ENCODE measurements around the gene DIP2A.

Gene DIP2A

DNA sequence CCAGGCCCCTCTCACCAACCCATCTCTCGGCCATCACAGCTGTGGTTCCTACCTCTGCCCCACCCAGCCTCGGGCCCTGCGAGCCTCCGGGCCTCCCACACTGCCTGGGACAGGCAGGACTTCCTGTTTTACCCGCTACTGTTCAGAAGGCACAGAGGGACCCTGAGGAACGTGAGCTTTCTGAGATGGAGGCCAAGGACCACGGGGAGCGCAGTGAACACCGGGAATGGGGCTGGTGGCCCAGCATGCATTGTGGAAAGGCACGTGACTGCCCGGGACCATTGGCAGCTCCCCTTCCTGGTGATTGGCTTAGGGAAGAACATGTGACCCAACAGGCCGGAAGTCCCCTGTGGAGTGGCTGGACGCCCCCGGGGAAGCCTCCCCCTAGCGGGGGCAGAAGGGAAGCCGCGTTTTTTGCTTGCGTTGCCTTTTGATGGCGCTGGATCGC lies 139.2 kb downstream of the DIP2A start:
- Histone ChIP-seq H3K36me3 (ENCODE audit: insufficient read depth) (no peaks in the 10 kb centered on the region), H3K27me3 (ENCODE audit: insufficient read depth, low read depth) (no peaks in the 10 kb centered on the region), H3K79me2 (ENCODE audit: insufficient read depth, low read depth) (no peaks in the 10 kb centered on the region), H3K4me1 (ENCODE audit: low read depth, poor library complexity, severe bottlenecking) (no peaks in the 10 kb centered on the region), H3K9ac (no peak overlapping the region), H3K4me3 (IDR thresholded peaks at IDR 0.05; ENCODE audit: insufficient read depth, low read depth, low read length) (no peak overlapping the region), H2AFZ (ENCODE audit: low read depth) (no peak overlapping the region), H3K4me2 (no peak overlapping the region), H3K27ac (no peak overlapping the region), H4K20me1 (ENCODE audit: insufficient read depth) (no peaks in the 10 kb centered on the region)
- no peak for TF ChIP-seq CTCF (conservative IDR thresholded peaks at IDR 0.05; ENCODE audit: low read depth, low read length)

GRCh38 chr21:46598581-46599572 lies 140.2 kb downstream of the DIP2A start:
- no peak overlapping the region for H2AFZ ChIP-seq (ENCODE audit: low read depth)
- no peak for TF ChIP-seq CTCF (conservative IDR thresholded peaks at IDR 0.05; ENCODE audit: low read depth, low read length)
- no peaks in the 10 kb centered on the region for H3K79me2 ChIP-seq (ENCODE audit: insufficient read depth, low read depth)
- no peak overlapping the region for H3K9ac ChIP-seq
- H3K36me3 ChIP-seq (ENCODE audit: insufficient read depth) = no peaks in the 10 kb centered on the region
- H4K20me1 ChIP-seq (ENCODE audit: insufficient read depth) = no peaks in the 10 kb centered on the region
- no peak overlapping the region for H3K27ac ChIP-seq
- no peak overlapping the region for H3K4me3 ChIP-seq (IDR thresholded peaks at IDR 0.05; ENCODE audit: insufficient read depth, low read depth, low read length)
- no peaks in the 10 kb centered on the region for H3K4me1 ChIP-seq (ENCODE audit: low read depth, poor library complexity, severe bottlenecking)
- no peaks in the 10 kb centered on the region for H3K27me3 ChIP-seq (ENCODE audit: insufficient read depth, low read depth)
- no peak overlapping the region for H3K4me2 ChIP-seq

DNA sequence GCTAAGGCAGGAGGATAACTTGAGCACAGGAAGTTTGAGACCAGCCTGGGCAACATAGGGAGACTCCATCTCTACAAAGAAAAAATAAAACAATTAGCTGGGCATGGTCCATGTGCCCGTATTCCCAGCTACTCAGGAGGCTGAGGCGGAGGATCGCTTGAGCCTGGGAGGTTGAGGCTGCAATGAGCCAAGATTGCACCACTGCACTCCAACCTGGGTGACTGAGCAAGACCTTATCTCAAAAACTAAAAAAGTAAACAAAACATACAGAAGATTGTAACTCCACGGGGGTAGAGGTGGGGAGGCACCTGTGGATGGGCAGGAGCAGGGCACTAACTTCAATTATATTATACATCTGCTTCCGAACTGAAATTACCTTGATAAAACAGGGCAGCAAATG lies 141.6 kb downstream of the DIP2A start:
- no peaks in the 10 kb centered on the region for H3K79me2 ChIP-seq (ENCODE audit: insufficient read depth, low read depth)

GRCh38 chr21:46600978-46601377 lies 142.3 kb downstream of the DIP2A start:
- no peaks in the 10 kb centered on the region for H4K20me1 ChIP-seq (ENCODE audit: insufficient read depth)
- no peaks in the 10 kb centered on the region for H3K79me2 ChIP-seq (ENCODE audit: insufficient read depth, low read depth)
- no peak for TF ChIP-seq CTCF (conservative IDR thresholded peaks at IDR 0.05; ENCODE audit: low read depth, low read length)
- no peak overlapping the region for H3K9ac ChIP-seq
- no peak overlapping the region for H3K27ac ChIP-seq
- H3K4me3 ChIP-seq (IDR thresholded peaks at IDR 0.05; ENCODE audit: insufficient read depth, low read depth, low read length) = no peak overlapping the region
- H3K4me1 ChIP-seq (ENCODE audit: low read depth, poor library complexity, severe bottlenecking) = no peaks in the 10 kb centered on the region
- no peaks in the 10 kb centered on the region for H3K36me3 ChIP-seq (ENCODE audit: insufficient read depth)
- no peak overlapping the region for H2AFZ ChIP-seq (ENCODE audit: low read depth)
- no peak overlapping the region for H3K4me2 ChIP-seq
- no peaks in the 10 kb centered on the region for H3K27me3 ChIP-seq (ENCODE audit: insufficient read depth, low read depth)

More for the DNA sequence above, 141.6 kb downstream of the DIP2A start:
- Histone ChIP-seq H3K27ac (no peak overlapping the region), H2AFZ (ENCODE audit: low read depth) (no peak overlapping the region), H3K27me3 (ENCODE audit: insufficient read depth, low read depth) (no peaks in the 10 kb centered on the region), H3K4me2 (no peak overlapping the region), H4K20me1 (ENCODE audit: insufficient read depth) (no peaks in the 10 kb centered on the region), H3K4me1 (ENCODE audit: low read depth, poor library complexity, severe bottlenecking) (no peaks in the 10 kb centered on the region), H3K36me3 (ENCODE audit: insufficient read depth) (no peaks in the 10 kb centered on the region), H3K4me3 (IDR thresholded peaks at IDR 0.05; ENCODE audit: insufficient read depth, low read depth, low read length) (no peak overlapping the region), H3K9ac (no peak overlapping the region)
- no peak for TF ChIP-seq CTCF (conservative IDR thresholded peaks at IDR 0.05; ENCODE audit: low read depth, low read length)
